ENCODE measurements around the gene RMI2.

GRCh38 chr16:11314309-11314894 lies 30.9 kb upstream of the RMI2 start:
- TF ChIP-seq, protein P1, sequence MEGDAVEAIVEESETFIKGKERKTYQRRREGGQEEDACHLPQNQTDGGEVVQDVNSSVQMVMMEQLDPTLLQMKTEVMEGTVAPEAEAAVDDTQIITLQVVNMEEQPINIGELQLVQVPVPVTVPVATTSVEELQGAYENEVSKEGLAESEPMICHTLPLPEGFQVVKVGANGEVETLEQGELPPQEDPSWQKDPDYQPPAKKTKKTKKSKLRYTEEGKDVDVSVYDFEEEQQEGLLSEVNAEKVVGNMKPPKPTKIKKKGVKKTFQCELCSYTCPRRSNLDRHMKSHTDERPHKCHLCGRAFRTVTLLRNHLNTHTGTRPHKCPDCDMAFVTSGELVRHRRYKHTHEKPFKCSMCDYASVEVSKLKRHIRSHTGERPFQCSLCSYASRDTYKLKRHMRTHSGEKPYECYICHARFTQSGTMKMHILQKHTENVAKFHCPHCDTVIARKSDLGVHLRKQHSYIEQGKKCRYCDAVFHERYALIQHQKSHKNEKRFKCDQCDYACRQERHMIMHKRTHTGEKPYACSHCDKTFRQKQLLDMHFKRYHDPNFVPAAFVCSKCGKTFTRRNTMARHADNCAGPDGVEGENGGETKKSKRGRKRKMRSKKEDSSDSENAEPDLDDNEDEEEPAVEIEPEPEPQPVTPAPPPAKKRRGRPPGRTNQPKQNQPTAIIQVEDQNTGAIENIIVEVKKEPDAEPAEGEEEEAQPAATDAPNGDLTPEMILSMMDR (IDR thresholded peaks at IDR 0.05): no peak
- TF ChIP-seq EP300 (IDR thresholded peaks at IDR 0.05): no peak
